Astrocyte (in vitro differentiated cells and primary cell): ENCODE data around the gene CACHD1.

ENCODE experiments used
- CTCF ChIP-seq: IDR thresholded peaks from 2 replicates; pipeline ENCODE4 v1.5.1; 2011; ENCODE audit warnings: low read depth, mild to moderate bottlenecking, inconsistent platforms, low read length, moderate library complexity; ENCODE audit not compliant: insufficient read depth
- EZH2 ChIP-seq: IDR thresholded peaks from 2 replicates; pipeline ENCODE4 v1.6.1; 2012; ENCODE audit warnings: mild to moderate bottlenecking, low read length, inconsistent platforms; ENCODE audit not compliant: insufficient read depth

- TF ChIP-seq CTCF (no peak), EZH2 (no peak)
Measured at GRCh38 chr1:64608651-64609048, 138.7 kb downstream of the CACHD1 start.
